ENCODE data around the gene SLC34A3.
A peak's percentile ranks its signal among the peaks of the same experiment; 100 is the strongest.
"Not testable (repeated sequence)": the region's sequence is repeated elsewhere in the genome, so short reads cannot be mapped to it uniquely, and the experiment has no call there.

SLC34A3 gene

DNA sequence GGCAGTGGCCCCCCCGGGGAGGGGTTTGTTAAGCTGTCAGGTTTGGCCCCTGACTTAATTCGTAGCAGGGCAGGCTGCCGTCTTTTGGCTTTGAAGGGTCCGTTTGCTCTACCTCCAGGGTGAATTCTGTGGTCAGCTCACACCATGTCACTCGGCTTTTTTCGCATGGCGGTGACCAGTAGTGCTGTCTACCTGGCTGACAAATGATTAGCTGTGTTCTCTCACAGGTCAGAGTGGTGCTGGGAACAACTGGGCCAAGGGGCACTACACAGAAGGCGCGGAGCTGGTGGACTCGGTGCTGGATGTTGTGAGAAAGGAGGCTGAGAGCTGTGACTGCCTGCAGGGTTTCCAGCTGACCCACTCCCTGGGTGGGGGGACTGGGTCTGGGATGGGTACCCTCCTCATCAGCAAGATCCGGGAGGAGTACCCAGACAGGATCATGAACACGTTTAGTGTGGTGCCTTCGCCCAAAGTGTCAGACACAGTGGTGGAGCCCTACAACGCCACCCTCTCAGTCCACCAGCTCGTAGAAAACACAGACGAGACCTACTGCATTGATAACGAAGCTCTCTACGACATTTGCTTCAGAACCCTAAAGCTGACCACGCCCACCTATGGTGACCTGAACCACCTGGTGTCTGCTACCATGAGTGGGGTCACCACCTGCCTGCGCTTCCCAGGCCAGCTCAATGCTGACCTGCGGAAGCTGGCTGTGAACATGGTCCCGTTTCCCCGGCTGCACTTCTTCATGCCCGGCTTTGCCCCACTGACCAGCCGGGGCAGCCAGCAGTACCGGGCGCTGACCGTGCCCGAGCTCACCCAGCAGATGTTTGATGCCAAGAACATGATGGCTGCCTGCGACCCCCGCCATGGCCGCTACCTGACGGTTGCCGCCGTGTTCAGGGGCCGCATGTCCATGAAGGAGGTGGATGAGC, 11.8 kb downstream of the SLC34A3 start:
- DNase-seq = no peak

DNA sequence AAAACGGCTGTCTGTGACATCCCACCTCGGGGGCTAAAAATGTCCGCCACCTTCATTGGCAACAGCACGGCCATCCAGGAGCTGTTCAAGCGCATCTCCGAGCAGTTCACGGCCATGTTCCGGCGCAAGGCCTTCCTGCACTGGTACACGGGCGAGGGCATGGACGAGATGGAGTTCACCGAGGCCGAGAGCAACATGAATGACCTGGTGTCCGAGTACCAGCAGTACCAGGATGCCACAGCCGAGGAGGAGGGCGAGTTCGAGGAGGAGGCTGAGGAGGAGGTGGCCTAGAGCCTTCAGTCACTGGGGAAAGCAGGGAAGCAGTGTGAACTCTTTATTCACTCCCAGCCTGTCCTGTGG, 12.5 kb downstream of the SLC34A3 start:
- not testable (repeated sequence) for DNase-seq

DNA sequence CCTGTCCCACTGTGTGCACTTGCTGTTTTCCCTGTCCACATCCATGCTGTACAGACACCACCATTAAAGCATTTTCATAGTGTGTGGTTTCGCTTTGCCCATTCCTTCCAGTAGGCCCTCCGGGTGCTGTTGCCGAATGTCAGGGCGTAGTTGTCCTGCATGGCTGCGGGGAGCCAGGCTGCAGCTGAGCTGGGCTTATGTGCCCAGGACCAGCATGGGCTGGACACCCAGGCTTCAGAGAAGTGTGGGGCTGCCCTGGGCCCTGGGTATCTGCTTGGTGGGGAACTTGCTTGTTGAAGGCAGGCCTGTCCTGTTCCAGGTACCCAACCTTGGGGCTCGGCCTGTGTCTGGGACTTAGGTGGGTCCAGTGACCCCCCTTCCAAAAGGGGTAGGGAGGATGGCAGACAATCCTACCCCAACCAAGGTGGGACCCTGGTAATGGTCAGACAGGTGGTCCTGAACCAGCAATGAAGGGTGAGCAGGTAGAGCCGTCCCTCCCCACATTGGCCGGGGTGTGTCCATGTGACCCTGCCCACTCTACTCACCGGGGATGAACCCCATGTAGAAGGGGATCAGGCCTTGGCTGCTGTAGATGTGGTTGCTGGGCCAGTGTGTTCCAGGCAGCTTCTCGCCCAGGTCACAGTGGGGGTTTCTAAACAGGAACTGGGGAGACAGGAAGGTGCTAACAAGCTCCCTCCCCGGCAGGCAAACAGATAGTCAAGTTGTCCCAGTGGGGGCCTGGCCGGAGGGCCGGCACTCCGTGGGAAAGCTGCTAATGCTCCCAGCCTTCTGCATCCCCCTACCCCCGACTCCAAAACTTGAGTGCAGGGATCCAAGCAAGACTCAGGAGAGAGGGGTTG, 13.2 kb downstream of the SLC34A3 start:
- peak in 1 of 4 experiments; percentile 16 for DNase-seq

DNA sequence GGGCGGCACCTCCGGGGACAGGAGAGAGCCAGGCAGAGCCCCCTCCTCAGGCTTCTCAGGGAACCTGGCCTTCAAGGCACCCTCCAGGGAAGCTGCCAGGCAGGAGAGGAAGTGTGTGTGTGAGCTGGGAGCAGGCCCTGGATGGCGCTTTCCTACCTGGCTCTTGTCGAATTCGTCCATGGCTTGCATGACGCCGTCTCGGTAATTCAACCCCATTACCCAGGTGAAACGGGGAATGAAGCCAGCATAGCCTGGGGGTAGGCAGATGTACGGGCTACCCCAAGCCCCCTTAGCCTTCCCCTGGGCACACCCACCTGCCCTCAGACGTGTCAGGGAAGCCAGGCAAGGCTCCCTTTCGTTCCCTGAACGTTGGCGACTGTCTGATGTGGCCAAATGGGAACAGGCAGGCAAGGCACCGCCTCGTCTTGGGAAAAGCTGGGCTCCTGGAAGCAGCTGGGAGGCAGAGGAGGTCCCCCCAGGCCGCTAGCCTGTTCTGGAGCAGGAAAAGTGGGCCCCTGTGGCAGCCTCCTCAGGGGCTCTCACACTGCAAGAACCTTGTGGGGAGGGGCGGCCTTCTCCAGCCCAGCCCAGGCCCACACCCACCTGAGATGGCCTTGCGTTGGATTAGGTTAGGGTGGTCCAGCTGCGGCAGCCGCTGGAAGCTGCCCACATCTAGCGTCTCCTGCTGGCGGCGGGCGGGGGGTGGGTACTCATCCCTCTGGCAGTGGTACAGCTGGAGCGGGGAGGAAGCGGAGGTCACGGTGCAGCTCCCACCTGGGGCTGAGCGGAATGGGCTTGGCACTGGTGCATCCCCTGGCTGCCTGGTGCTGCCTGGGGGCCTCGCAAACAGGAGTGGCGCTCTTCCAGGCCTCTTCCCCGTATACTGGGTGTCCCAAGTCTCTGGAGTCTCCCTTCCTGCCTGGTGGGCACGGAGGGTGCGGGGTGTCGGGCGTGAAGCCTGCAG, 14.1 kb downstream of the SLC34A3 start:
- no peak for DNase-seq

DNA sequence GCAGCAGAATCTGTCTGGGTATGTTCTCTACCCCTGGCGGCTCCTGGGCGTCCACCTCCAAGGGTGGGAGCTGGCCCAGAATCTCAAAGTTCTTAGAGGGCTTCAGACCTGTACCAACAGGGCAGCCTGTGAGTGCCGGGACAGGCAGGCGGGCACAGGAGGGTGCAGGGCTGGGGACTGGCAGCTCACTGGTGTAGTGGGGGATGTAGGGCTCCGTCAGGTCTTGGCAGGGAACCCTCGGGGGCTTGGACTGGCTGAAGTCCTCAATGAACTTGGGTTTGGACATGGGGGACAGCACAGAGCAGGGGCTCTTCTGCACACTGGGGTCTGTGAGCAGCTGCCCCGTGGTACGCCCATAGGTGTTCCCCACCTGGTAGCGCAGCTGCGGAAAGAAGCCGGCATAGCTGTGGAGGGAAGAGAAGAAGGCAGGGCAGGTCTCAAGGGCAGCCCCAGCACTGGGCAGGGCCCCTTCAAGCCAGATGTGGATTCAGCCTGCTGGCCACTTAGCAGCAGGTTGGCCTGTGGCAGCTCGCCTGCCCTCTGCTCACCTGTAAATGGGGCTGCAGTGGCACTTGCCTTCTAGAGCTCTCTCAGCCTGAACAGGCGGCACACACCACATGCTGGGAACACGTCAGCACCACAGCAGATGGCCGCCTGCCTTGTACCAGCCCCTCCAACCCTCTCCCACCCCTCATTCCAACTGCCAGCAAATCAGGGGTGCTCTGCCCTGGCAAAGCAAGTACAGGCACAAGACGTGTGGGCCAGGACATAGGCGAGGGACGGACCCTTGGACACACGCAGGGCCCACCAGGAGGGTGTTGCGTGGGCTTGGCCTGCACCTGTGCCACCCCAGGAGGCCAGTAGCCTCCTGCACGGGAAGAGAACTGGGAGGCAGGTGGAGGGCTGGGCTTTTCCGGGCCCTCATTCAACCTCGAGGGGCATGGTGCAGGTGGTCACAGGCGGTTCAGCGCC, 15.0 kb downstream of the SLC34A3 start:
- no peak for DNase-seq

- DNase-seq = no peak
These were observed 16.6 kb downstream of the SLC34A3 start for GRCh38 chr9:137247135-137247915.

GRCh38 chr9:137247916-137248175, 17.1 kb downstream of the SLC34A3 start:
- DNase-seq = no peak

GRCh38 chr9:137250329-137251193, 19.9 kb downstream of the SLC34A3 start:
- DNase-seq = no peak

DNA sequence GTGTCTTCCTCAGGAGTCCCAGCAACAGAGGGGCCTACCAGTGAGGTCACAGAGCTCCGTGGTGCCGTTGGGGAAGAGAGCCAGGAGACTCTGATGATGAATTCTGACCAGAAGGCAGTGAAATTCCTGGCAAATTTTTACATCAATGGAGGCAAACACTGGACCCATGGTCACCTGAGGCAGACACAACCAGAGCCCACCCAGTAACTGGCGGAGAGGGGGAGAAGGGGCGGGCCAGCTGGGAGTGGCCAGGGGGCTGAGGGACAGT, 20.4 kb downstream of the SLC34A3 start, which contains the start of gene STPG3:
STPG3 (plus strand) TSS at position 93 of the 268 bp plus-strand sequence; CDS start at position 94, 1 bp downstream.
- DNase-seq = no peak

- DNase-seq = no peak
These were observed 21.0 kb downstream of the SLC34A3 start for GRCh38 chr9:137251490-137252268.

DNA sequence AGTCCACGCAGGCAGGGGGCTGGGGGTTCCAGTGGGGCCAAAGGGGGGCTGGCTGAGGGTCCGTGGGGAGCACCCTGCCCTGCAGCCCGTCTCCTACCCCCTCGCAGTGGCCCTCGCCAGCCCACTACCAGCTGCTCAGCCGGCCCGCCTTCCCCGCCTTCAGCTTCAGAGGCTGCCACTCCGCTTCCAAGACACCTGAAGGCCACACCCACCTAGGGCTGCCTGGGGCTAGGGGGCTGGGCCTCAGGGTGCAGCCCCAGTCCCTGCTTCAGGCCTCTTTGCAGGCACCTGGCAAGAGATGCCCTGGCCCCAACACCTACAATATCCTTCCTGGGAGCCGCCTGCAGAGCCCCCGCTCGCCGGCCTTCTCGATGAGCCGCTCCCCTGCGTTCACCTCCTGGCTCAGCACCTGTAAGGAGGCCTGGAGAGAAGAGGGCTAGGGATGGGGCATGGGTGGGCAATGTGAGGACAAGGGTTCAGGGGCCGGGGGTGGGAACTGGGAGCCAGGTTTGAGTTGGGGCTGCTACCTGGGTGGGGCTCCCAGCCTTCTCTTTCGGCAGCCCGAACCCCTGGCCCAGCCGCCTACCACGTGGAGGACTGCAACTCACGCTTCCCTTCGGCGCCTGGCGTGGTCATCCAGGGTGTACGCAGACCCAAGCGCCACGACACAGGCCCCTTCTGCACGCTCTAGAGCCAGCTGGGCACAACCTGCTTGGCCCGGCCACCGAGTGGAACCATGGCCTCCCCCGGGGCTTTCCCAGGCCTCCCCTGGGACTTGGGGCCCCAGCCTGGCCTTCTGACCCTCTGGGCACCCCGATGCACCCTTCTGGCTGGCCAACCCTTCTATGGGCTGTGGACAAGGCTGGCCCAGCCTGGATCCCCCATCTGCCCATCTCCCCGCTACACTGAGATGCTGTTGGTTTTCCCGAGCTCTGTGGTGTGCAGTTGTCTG, 22.1 kb downstream of the SLC34A3 start:
- DNase-seq = no peak

- DNase-seq = no peak
These were observed 23.3 kb downstream of the SLC34A3 start for GRCh38 chr9:137253717-137254623.

- DNase-seq = peak; percentile 91 to 97 (median 96)
These were observed 24.1 kb downstream of the SLC34A3 start, which contains the start of gene NELFB for GRCh38 chr9:137254624-137255447. Gene NELFB (plus strand): TSS chr9:137255327.

- no peak for DNase-seq
These were observed 24.9 kb downstream of the SLC34A3 start for GRCh38 chr9:137255448-137256114.

DNA sequence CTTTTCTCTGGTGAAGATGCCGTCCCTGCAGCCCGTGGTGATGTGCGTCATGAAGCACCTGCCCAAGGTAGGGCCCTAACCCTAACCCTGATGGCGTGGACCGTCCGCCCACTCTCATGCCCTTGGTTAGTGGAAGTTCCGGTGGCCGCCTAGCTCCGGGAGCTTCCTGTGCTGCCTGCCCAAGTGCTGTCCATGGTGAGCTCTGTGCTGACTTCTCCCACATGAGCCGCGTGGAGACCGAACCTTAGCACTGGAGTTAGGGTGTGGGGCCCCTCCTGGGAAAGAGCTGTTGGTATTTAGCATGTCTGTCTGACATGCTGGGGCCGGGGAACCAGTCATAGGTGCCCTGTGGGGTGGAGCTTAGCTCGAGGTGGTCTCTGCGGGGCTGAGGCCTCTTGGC, 25.7 kb downstream of the SLC34A3 start:
- DNase-seq = no peak

All from suppressor macrophage (primary cell).